Loucy (cell line): ENCODE measurements around the gene AAMP.

ENCODE experiments used
- CTCF ChIP-seq: fragments of 200-600 bp; sonication (generic); conservative IDR thresholded peaks from 2 replicates; pipeline ENCODE4 v1.5.1; 2014; ENCODE audit warnings: mild to moderate bottlenecking, antibody characterized with exemption, low read length
- EZH2phosphoT487 ChIP-seq: fragments of 200-600 bp; IDR thresholded peaks from 2 replicates; pipeline ENCODE4 v1.6.1; 2018; ENCODE audit warnings: antibody characterized with exemption, mild to moderate bottlenecking, moderate library complexity, borderline replicate concordance

GRCh38 chr2:218269900-218270720 is at the start of gene AAMP, which contains the start of gene PNKD:
- no peak for TF ChIP-seq EZH2phosphoT487
- TF ChIP-seq CTCF, result no peak
